SJCRH30 (cell line): ENCODE data around the gene ZFYVE28. TPM values are rescaled to one million over a fixed set of nuclear protein-coding genes. Genes with fewer than 3 reads are reported as not detected.
"Not testable (repeated sequence)": the region's sequence is repeated elsewhere in the genome, so short reads cannot be mapped to it uniquely, and the experiment has no call there.

Source experiments
- DNase-seq, 2 experiments: peaks; one replicate each; pipeline ENCODE4 v3.0.0-alpha.2; 2015 to 2020
- H3K27ac ChIP-seq: fragments of 250-450 bp; sonication (Bioruptor Pico); 2 replicates; pipeline ENCODE4 v1.5.1; 2020; ENCODE audit warnings: mild to moderate bottlenecking, moderate library complexity
- H3K27me3 ChIP-seq: fragments of 250-450 bp; sonication (Bioruptor Pico); 2 replicates; pipeline ENCODE4 v1.5.1; 2020; ENCODE audit warnings: mild to moderate bottlenecking, moderate library complexity
- H3K36me3 ChIP-seq: fragments of 250-450 bp; sonication (Bioruptor Pico); 2 replicates; pipeline ENCODE4 v1.5.1; 2020; ENCODE audit warnings: mild to moderate bottlenecking, moderate library complexity
- H3K4me1 ChIP-seq: fragments of 250-450 bp; sonication (Bioruptor Pico); 2 replicates; pipeline ENCODE4 v1.5.1; 2020; ENCODE audit warnings: mild to moderate bottlenecking, moderate library complexity
- H3K4me3 ChIP-seq: fragments of 250-450 bp; sonication (Bioruptor Pico); 2 replicates; pipeline ENCODE4 v1.5.1; 2020; ENCODE audit warnings: mild to moderate bottlenecking, moderate library complexity
- H3K9me3 ChIP-seq: fragments of 250-450 bp; sonication (Bioruptor Pico); replicated peaks from 2 replicates; pipeline ENCODE4 v1.5.1; 2020; ENCODE audit warnings: mild to moderate bottlenecking, moderate library complexity
- total RNA-seq: library from RNA; depleted of rRNA; stranded (reverse); fragments of >200 nt; shearing (Covaris generic); gene quantifications from 2 replicates; pipeline ENCODE4 v1.2.3, GENCODE V29; 2014

ZFYVE28 gene
- total RNA-seq, 1 experiment from 2014 or later: not detected

DNA sequence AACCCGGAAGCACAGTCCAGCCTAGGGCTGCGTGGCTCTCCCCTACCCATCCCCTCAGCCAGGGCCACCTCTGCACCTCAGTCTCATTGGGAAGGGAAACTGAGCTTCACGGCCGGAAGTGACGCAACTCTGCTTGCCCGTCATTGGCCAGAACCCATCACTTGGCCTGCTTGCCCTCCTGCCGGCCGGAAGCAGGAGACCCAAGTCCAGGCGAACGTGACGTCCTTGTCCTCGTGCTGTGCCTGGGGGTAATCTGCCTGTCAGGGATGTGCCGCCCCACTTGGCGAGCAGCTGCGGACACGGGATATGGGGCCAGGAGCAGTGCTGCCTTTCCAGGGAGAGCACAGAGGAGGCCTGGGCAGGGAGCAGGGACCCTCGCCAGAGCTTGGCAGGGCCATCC lies 31.2 kb downstream of the ZFYVE28 start:
- peaks cover 11% of the 10 kb centered on the region for H3K4me1 ChIP-seq
- no peaks in the 10 kb centered on the region for H3K9me3 ChIP-seq
- DNase-seq: no peak
- no peaks in the 10 kb centered on the region for H3K36me3 ChIP-seq
- no peak overlapping the region for H3K27ac ChIP-seq
- peaks cover 25% of the 10 kb centered on the region for H3K27me3 ChIP-seq
- no peak overlapping the region for H3K4me3 ChIP-seq

DNA sequence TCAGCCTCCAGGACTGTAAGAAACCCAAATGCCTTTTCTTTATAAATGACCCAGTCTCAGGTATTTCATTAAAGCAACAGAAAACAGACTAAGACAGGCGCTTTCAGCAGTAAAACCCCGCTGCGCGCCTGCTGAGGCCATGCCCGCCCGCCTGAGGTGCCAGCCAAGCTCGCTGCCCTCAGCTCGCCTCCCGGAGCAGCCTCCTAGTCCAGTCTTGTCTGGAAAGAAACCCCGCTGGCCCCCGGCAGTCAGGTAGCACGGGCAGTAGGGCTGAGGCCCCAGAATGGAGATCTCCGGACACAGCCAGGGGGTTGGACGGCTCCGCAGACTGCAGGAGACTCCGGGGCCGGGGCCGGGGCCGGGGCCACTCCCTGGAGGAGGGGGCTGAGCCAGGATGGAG lies 31.7 kb downstream of the ZFYVE28 start:
- no peak overlapping the region for H3K27ac ChIP-seq
- DNase-seq: no peak
- no peaks in the 10 kb centered on the region for H3K9me3 ChIP-seq
- H3K4me1 ChIP-seq: peaks cover 11% of the 10 kb centered on the region
- peaks cover 25% of the 10 kb centered on the region for H3K27me3 ChIP-seq
- no peaks in the 10 kb centered on the region for H3K36me3 ChIP-seq
- H3K4me3 ChIP-seq: no peak overlapping the region

DNA sequence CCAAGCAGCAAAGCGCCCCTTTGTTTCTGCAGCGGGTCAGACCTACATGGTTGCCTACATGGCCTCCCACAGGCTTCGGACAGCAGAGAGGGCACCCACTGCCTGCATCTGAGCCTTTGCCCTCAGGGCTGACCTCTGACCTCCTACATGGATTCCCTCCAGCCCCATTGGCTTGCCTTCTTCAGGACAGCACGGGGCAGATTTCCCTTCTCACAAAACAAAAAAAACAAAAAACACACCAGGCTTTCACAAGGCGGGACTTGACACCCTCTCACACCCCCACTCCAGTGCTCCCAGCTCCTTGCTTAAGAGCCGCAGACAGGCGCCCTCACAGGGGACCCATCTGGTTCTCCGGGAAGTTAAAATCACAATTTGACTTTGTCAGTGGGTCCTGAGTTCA lies 32.9 kb downstream of the ZFYVE28 start:
- peaks cover 22% of the 10 kb centered on the region for H3K27me3 ChIP-seq

DNA sequence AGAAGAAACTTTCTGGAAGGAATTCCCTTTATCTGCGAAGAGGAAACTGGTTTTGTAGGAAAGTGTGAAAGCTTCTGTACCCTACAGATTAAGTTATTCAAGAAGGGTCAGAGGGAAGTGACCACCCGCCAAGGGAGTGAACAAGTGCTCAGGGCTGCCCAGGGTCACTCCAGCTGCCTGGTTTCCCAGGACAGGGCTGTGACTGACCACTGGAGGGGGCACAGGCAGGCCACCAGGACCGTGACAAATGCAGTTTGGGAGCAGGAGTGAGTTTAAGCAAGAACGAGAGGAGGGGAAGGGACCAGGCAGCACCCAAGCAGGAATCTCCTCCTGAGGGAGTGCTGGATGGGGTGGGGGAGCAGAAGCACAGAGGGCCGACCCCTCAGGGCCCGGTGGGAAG lies 34.2 kb downstream of the ZFYVE28 start:
- Histone ChIP-seq H3K36me3 (no peaks in the 10 kb centered on the region), H3K27ac (no peak overlapping the region), H3K4me3 (no peak overlapping the region), H3K27me3 (peaks cover 22% of the 10 kb centered on the region), H3K9me3 (no peaks in the 10 kb centered on the region), H3K4me1 (no peaks in the 10 kb centered on the region)
- no peak for DNase-seq

More for the DNA sequence above, 32.9 kb downstream of the ZFYVE28 start:
- H3K36me3 ChIP-seq: no peaks in the 10 kb centered on the region
- no peak for DNase-seq
- H3K4me1 ChIP-seq: peaks cover 5% of the 10 kb centered on the region
- no peaks in the 10 kb centered on the region for H3K9me3 ChIP-seq
- no peak overlapping the region for H3K27ac ChIP-seq
- no peak overlapping the region for H3K4me3 ChIP-seq

DNA sequence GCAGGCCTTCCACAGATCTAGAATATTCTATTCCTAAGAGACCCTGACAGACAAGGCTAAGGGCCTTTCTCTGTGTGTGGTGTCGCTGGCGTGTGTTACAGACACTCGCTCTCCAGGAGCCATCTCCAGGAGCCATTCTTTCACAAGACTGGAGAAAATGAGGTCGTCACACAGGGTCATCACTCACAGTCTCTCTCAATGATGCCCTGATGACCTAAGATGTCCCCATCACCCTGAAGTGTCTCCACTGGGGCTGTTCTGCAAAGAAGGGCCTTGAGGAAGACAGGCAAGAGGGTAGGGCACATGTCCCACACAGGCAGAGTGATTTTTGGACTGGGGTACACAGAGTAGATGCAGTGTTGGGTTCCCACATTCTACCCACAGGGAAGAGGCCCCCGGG lies 34.7 kb downstream of the ZFYVE28 start:
- Histone ChIP-seq H3K27ac (no peak overlapping the region), H3K4me3 (no peak overlapping the region), H3K27me3 (peaks cover 22% of the 10 kb centered on the region), H3K4me1 (no peaks in the 10 kb centered on the region), H3K36me3 (no peaks in the 10 kb centered on the region), H3K9me3 (no peaks in the 10 kb centered on the region)
- DNase-seq: no peak

DNA sequence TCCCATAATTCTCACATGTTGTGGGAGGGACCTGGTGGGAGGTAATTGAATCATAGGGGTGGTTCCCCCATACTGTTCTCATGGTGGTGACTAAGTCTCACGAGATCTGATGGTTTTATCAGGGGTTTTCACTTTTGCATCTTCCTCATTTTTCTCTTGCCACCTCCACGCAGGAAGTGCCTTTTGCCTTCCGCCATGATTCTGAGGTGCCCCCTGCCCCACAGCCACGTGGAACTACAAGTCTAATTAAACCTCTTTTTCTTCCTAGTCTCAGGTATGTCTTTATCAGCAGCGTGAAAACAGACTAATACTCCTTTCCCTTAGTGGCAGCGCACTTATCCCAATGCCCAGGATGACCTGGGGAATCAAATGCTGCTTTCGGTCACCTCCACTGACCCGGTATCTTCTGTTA lies 35.2 kb downstream of the ZFYVE28 start:
- not testable (repeated sequence) for H3K27ac ChIP-seq, H3K4me3 ChIP-seq, H3K36me3 ChIP-seq, DNase-seq, H3K9me3 ChIP-seq, H3K4me1 ChIP-seq
- H3K27me3 ChIP-seq: peaks cover 20% of the 10 kb centered on the region

DNA sequence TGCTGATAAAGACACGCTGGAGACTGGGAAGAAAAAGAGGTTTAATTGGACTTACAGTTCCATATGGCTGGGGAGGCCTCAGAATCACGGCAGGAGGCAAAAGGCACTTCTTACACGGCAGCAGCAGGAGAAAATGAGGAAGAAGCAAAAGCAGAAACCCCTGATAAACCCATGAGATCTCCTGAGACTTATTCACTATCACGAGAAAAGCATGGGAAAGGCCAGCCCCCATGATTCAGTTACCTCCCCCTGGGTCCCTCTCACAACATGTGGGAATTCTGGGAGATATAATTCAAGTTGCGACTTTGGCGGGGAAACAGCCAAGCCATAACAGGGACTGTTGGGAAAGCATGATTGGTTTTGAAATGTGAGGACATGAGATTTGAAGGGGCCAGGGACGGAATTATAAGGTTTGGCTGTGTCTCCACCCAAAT lies 35.7 kb downstream of the ZFYVE28 start:
- not testable (repeated sequence) for H3K9me3 ChIP-seq, H3K36me3 ChIP-seq, H3K4me1 ChIP-seq, H3K27ac ChIP-seq, H3K4me3 ChIP-seq, DNase-seq
- peaks cover 16% of the 10 kb centered on the region for H3K27me3 ChIP-seq

DNA sequence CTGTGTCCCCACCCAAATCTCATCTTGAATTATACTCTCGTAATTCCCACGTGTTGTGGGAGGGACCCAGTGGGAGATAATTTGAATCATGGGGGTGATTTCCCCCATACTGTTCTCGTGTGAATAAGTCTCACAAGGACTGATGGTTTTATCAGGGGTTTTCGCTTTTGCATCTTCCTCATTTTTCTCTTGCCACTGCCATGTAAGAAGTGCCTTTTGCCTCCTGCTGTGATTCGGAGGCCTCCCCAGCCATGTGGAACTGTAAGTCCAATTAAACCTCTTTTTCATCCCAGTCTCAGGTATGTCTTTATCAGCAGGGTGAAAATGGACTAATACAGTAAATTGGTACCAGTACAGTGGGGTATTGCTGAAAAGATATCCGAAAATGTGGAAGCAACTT lies 37.9 kb downstream of the ZFYVE28 start:
- not testable (repeated sequence) for DNase-seq, H3K27me3 ChIP-seq, H3K9me3 ChIP-seq, H3K4me1 ChIP-seq, H3K27ac ChIP-seq, H3K4me3 ChIP-seq, H3K36me3 ChIP-seq

DNA sequence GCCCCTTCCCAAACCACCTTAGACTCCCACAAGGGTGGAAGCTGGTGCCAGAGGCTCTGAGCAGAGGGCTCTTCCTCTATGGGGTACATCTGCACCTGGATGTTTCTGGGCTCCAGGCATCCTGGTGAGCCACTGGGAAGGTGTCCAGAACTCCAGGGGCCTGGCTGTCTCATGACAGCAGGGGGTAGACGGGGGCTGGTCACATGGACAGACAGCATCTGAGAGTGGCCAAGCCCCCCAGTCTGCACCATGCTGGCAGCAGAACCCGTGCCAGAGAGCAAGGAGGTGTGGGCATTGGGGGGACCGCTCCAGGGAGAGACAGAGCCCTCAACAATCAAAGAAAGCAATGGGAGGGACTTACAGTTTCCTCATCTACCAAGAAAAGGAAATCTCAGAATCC lies 39.5 kb downstream of the ZFYVE28 start:
- Histone ChIP-seq H3K27ac (no peak overlapping the region), H3K27me3 (no peaks in the 10 kb centered on the region), H3K4me3 (no peak overlapping the region), H3K9me3 (no peaks in the 10 kb centered on the region), H3K36me3 (no peaks in the 10 kb centered on the region), H3K4me1 (no peaks in the 10 kb centered on the region)
- no peak for DNase-seq

DNA sequence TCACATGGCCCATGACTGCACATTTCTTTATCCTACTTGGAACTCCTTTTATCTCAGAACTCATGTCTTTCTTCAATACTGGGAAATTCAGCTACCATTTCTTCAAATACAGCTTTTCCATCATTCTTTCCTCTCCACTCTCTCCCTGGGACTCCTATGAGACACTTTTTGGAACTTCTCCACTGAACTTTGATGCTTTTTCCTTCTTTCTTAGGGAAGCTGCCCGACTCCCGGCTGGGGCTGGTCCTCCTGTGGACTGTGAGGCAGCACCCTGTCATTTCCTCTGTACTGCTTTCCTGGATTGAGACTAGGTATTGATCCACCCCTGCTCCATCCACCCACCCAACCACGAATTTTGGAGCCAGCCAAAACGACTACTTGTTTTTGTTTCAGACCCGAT lies 40.0 kb downstream of the ZFYVE28 start:
- Histone ChIP-seq H3K9me3 (no peaks in the 10 kb centered on the region), H3K4me3 (no peak overlapping the region), H3K36me3 (no peaks in the 10 kb centered on the region), H3K27ac (no peak overlapping the region), H3K27me3 (no peaks in the 10 kb centered on the region), H3K4me1 (no peaks in the 10 kb centered on the region)
- DNase-seq: no peak

DNA sequence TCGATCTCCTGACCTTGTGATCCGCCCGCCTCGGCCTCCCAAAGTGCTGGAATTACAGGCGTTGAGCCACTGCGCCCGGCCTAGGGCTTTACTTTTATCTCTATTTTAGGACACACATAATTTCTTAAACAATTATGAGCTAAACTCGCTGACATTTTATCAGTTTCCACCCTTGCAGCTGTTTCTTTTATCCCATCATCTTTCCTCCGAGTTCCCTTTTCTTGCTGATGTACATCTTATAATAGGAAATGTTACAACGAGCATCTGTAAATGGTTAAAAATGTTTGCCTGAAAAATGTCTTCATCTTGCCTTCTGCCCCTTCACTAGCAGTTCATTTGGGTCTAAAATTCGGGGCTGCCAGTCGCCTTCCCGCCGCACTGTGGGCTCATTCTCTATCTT lies 41.2 kb downstream of the ZFYVE28 start:
- no peak for DNase-seq
- Histone ChIP-seq H3K4me3 (no peak overlapping the region), H3K27ac (no peak overlapping the region), H3K36me3 (no peaks in the 10 kb centered on the region), H3K27me3 (no peaks in the 10 kb centered on the region), H3K4me1 (no peaks in the 10 kb centered on the region), H3K9me3 (no peaks in the 10 kb centered on the region)

DNA sequence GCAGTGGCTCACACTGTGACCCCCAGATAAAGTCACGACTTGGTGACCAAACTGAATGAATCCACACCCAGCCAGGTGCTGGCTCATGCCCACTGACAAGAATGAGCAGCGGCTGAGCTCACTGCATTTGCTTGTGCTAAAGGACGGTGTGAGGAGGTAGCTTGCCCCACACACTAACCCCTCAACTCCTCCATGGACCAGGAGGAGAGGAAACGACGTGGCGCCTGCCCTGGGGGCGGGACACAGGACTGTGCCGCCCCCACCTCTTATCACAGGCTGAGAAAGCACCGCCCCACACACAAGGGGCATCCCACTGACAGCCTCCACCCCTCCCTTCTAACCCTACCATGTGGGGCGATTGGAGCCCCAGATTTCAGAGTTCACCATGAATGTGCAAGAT lies 43.0 kb downstream of the ZFYVE28 start:
- H3K36me3 ChIP-seq: no peaks in the 10 kb centered on the region
- no peak overlapping the region for H3K4me3 ChIP-seq
- H3K27me3 ChIP-seq: no peaks in the 10 kb centered on the region
- no peaks in the 10 kb centered on the region for H3K9me3 ChIP-seq
- H3K4me1 ChIP-seq: no peaks in the 10 kb centered on the region
- H3K27ac ChIP-seq: no peak overlapping the region
- no peak for DNase-seq

DNA sequence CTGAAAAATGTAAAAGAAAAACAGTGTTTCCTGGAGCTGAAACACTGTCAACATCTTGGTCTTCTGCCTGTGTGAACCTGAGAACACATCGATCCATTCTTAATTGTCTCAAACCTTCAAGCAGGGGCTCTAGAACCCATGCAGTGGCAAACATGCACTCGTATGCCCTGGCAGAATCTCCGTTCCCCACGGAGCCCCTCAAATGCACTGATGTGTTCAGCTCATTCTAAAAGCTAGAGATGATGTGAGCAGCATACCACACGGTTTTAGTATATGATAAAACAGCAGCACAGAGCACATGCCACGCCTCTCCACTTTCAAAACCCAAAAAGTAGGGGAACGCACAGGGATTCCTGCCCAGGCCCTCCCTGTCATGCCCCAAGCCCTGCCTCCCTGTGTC lies 44.9 kb downstream of the ZFYVE28 start:
- H3K9me3 ChIP-seq: no peaks in the 10 kb centered on the region
- no peak overlapping the region for H3K4me3 ChIP-seq
- H3K27me3 ChIP-seq: no peaks in the 10 kb centered on the region
- H3K36me3 ChIP-seq: no peaks in the 10 kb centered on the region
- no peak overlapping the region for H3K27ac ChIP-seq
- DNase-seq: no peak
- H3K4me1 ChIP-seq: no peaks in the 10 kb centered on the region

DNA sequence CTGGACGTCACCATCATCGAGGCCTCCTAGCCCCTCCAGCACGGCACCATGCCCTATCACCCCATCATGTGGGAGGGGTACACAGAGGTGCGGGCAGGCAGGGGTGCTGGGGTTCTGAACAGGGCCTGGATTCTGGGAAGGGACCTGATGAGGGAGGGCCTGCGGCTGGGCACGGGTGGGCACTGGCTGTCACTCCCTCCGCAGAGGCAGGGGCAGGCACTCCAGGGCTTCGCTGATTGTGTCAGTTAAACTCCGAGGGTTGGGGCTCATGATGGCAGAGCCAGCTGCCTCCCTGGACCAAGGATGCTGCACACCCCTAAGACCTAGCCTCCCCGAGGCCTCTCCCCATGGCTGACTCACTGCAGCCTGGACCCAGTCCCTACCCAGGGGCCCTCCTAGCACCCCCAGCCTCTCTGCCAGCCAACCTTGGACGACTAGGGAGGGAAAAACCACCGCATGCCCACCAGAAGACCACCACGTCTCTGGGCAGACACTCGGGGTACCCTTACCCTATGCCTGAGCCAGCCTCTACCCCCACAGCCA lies 45.9 kb downstream of the ZFYVE28 start:
- H3K27me3 ChIP-seq: no peaks in the 10 kb centered on the region
- H3K4me3 ChIP-seq: no peak overlapping the region
- H3K4me1 ChIP-seq: no peaks in the 10 kb centered on the region
- no peak for DNase-seq
- H3K36me3 ChIP-seq: no peaks in the 10 kb centered on the region
- H3K27ac ChIP-seq: no peak overlapping the region
- H3K9me3 ChIP-seq: no peaks in the 10 kb centered on the region

DNA sequence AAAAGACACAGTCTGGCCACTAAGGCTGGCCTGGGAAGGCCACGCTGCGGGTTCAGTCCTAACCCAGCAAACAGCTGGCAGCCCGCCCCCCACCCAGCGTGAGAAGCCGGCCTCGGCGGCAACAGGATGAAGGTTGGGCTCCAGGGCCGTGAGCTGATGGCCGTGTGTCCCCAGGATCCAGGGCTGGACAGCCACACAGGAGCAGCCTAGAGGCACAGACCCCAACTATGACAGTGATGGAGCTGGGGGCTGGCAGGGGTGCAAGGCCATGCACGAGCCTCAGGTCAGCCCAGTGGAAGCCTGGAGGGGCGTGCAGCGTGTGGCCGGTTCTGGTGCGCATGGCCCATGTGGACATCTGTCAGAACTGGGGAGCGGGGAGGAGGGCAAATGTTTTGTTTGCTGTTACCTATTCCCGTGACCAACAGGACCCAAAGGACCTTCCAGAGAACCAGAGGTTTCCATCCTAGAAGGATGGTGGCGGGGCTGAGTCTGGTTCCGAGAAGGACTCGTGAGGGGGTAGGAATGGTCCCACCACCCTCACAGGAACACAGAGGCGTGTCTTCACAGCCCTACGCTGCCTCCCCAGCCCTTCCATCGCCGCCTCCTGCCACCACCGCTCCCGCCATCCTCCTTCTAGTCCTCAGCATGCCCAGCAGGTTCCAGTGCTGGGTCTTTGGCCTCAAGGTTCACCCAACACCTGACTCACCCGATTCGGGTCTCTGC lies 46.5 kb downstream of the ZFYVE28 start:
- no peak for DNase-seq
- no peaks in the 10 kb centered on the region for H3K36me3 ChIP-seq
- H3K4me3 ChIP-seq: no peak overlapping the region
- H3K9me3 ChIP-seq: no peaks in the 10 kb centered on the region
- no peaks in the 10 kb centered on the region for H3K27me3 ChIP-seq
- no peak overlapping the region for H3K27ac ChIP-seq
- H3K4me1 ChIP-seq: peaks cover 3% of the 10 kb centered on the region; the same call in 1 of the 2 replicates
